ENCODE measurements around the gene ARPP19. TPM values are rescaled to one million over a fixed set of nuclear protein-coding genes. Genes with fewer than 3 reads are reported as not detected.

ARPP19 gene
- total and polyA plus RNA-seq, 7 donors: 26.4 to 177 (median 110) TPM

- Histone ChIP-seq H3K36me3 (no peaks in the 10 kb centered on the region), H3K27me3 (no peaks in the 10 kb centered on the region), H3K9me3 (no peaks in the 10 kb centered on the region), H3K4me1 (peaks cover 0 to 20% (median 9%) of the 10 kb centered on the region in 4 donors), H3K4me3 (peak overlapping the region; percentile 36 to 91 (median 78)), H3K27ac (peak overlapping the region; percentile 83 to 89 (median 88))
- TF ChIP-seq POLR2AphosphoS5 (IDR thresholded peaks at IDR 0.05) (no peak), POLR2A (IDR thresholded peaks at IDR 0.05) (no peak), CTCF (IDR thresholded peaks at IDR 0.05) (no peak), EP300 (IDR thresholded peaks at IDR 0.05) (no peak)
- WGBS, 2 donors: 1 to 3% methylated on average over 28 of the region's 28 CpGs
- DNase-seq: no peak
- intact Hi-C loops (cut with DNase I): loop anchor here (2.0 to 5.0 kb wide), 3 partner anchors 39 to 149 kb away; partner anchors contain the start of genes ARPP19 and ATOSA
Measured at GRCh38 chr15:52529341-52529924, 39.4 kb downstream of the ARPP19 start.

DNA sequence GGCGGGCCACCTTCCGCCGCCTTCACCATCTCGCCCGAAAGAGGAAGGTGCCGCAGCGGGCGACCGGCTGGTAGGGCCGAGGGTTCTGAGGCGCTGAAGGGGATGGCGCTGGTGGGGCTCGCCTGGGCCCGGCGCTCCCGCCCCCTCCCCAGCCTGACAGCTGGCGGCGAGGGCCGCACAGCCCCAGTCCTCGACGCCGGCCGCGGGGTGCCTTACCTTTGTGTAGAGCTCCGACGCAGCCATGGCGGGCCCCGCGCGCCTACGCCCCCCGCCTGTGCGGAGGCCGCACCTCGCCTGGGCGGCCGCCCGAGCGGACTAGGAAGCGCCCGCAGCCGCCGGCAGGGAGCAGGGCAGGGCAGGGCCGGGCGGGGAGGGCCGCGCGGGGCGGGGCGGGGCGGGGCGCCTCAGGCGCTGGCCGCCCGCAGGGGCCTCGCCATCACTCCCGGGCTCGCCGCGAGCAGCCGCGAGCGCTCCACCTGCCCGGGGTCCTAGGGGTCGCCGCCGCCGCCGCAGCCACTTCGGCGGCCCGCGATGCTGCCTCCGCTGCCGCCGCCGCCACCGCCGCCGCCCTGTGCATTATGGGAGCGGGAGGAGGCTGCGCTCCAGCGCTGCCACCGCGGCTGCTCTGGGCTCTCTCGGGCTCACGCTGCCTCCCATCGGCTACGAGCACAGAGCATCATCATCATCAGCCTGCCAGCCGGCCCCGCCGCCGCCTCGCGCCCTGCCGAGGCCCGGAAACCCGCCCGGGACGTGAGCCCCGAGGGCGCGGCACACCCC lies 40.1 kb downstream of the ARPP19 start, which contains the start of gene MYO5A:
TSS of gene MYO5A (minus strand) at position 317 of the 777 bp plus-strand sequence. CDS start at position 243, 74 bp downstream.
- peak within 1 kb of the TSS; percentile 66 to 91 (median 81) for H3K4me3 ChIP-seq
- peak within 1 kb of the TSS; percentile 83 to 89 (median 88) for H3K27ac ChIP-seq
- H3K9me3 ChIP-seq: no peaks in the 10 kb centered on the region
- H3K4me1 ChIP-seq: peaks cover 0 to 20% (median 9%) of the 10 kb centered on the region in 4 donors
- 0% methylated on average over 103 of the region's 103 CpGs for WGBS, 2 donors
- TF ChIP-seq CTCF (IDR thresholded peaks at IDR 0.05) (peak in 1 of 4 experiments; percentile 7), POLR2A (IDR thresholded peaks at IDR 0.05) (no peak), EP300 (IDR thresholded peaks at IDR 0.05) (no peak), POLR2AphosphoS5 (IDR thresholded peaks at IDR 0.05) (peak in 1 of 4 donors; percentile 57)
- intact Hi-C loops (cut with DNase I): loop anchor here (2.0 to 5.0 kb wide), 3 partner anchors 40 to 150 kb away; partner anchors contain the start of genes ARPP19 and ATOSA
- no peaks in the 10 kb centered on the region for H3K36me3 ChIP-seq
- DNase-seq: peak; percentile 84
- no peaks in the 10 kb centered on the region for H3K27me3 ChIP-seq

- Histone ChIP-seq H3K4me1 (peaks cover 0 to 21% (median 10%) of the 10 kb centered on the region in 4 donors), H3K9me3 (no peaks in the 10 kb centered on the region), H3K4me3 (peak overlapping the region; percentile 66 to 91 (median 81)), H3K27ac (peak overlapping the region; percentile 83 to 89 (median 88)), H3K36me3 (no peaks in the 10 kb centered on the region), H3K27me3 (no peaks in the 10 kb centered on the region)
- TF ChIP-seq POLR2AphosphoS5 (IDR thresholded peaks at IDR 0.05): peak in 1 of 4 donors; percentile 9
- no peak for TF ChIP-seq EP300 (IDR thresholded peaks at IDR 0.05)
- WGBS, 2 donors: 5 to 6% methylated on average over 32 of the region's 32 CpGs
- peak; percentile 66 for DNase-seq
- intact Hi-C loops (cut with DNase I): loop anchor here (2.0 to 5.0 kb wide), 3 partner anchors 41 to 151 kb away; partner anchors contain the start of genes ARPP19 and ATOSA
Measured at GRCh38 chr15:52527911-52528563, 40.8 kb downstream of the ARPP19 start.

GRCh38 chr15:52527196-52527910 lies 41.5 kb downstream of the ARPP19 start:
- peak overlapping the region in 2 of 4 donors; percentile 83 to 88 for H3K27ac ChIP-seq
- no peak for DNase-seq
- peaks cover 0 to 24% (median 10%) of the 10 kb centered on the region in 4 donors for H3K4me1 ChIP-seq
- H3K9me3 ChIP-seq: no peaks in the 10 kb centered on the region
- H3K4me3 ChIP-seq: peak overlapping the region in 3 of 4 donors; percentile 66 to 91 (median 90)
- H3K27me3 ChIP-seq: no peaks in the 10 kb centered on the region
- WGBS, 2 donors: 72 to 88% methylated on average over 7 of the region's 7 CpGs
- TF ChIP-seq POLR2A (IDR thresholded peaks at IDR 0.05): no peak
- TF ChIP-seq CTCF (IDR thresholded peaks at IDR 0.05): no peak
- no peak for TF ChIP-seq POLR2AphosphoS5 (IDR thresholded peaks at IDR 0.05)
- no peak for TF ChIP-seq EP300 (IDR thresholded peaks at IDR 0.05)
- intact Hi-C loops (cut with DNase I): loop anchor here (5.0 kb wide), 1 partner anchor 140 kb away; no protein-coding TSS in a partner anchor
- no peaks in the 10 kb centered on the region for H3K36me3 ChIP-seq
